K562 (cell line): ENCODE data around the gene SMARCA4. TPM values are rescaled to one million over a fixed set of nuclear protein-coding genes. Genes with fewer than 3 reads are reported as not detected.

Experiments
- CAMTA2 ChIP-seq: fragments of 250-450 bp; sonication (Bioruptor Pico); conservative IDR thresholded peaks from 2 replicates; pipeline ENCODE4 v1.5.1; 2022
- CREB1 ChIP-seq, 2 experiments: sonication (generic) in 1 of 2; formaldehyde crosslinking in 1 of 2; IDR thresholded peaks; 2 replicates each; pipeline versions ENCODE4 v1.6.1 to v1.8.0; 2012 to 2022; ENCODE audit warnings: inconsistent platforms in 1 of 2, mild to moderate bottlenecking in 1 of 2, missing genetic modification reagents in 1 of 2, moderate library complexity in 1 of 2
- DACH1 ChIP-seq: fragments of 450-650 bp; IDR thresholded peaks from 2 replicates; pipeline ENCODE4 v1.6.1; 2018; ENCODE audit not compliant: partially characterized antibody
- HMG20B ChIP-seq: fragments of 250-450 bp; sonication (Bioruptor Pico); IDR thresholded peaks from 2 replicates; pipeline ENCODE4 v1.5.0; 2021; ENCODE audit warnings: mild to moderate bottlenecking
- HOXB6 ChIP-seq: fragments of 250-450 bp; sonication (Bioruptor Pico); IDR thresholded peaks from 2 replicates; pipeline ENCODE4 v1.5.1; 2022; ENCODE audit warnings: mild to moderate bottlenecking, borderline replicate concordance
- MTA2 ChIP-seq: fragments of 450-650 bp; IDR thresholded peaks from 2 replicates; pipeline ENCODE4 v1.6.1; 2016; ENCODE audit warnings: low read depth
- PCBP2 ChIP-seq: fragments of 200-400 bp; formaldehyde crosslinking; IDR thresholded peaks from 2 replicates; pipeline ENCODE4 v1.6.1; 2018; ENCODE audit warnings: low read length, low read depth, mild to moderate bottlenecking, moderate library complexity; ENCODE audit not compliant: poor library complexity, severe bottlenecking
- POLR2G ChIP-seq: fragments of 200-400 bp; formaldehyde crosslinking; IDR thresholded peaks from 2 replicates; pipeline ENCODE4 v1.6.1; 2017; ENCODE audit warnings: low read depth, mild to moderate bottlenecking, antibody characterized with exemption, low read length, moderate library complexity
- RBM22 ChIP-seq: fragments of 200-400 bp; formaldehyde crosslinking; IDR thresholded peaks from 2 replicates; pipeline ENCODE4 v1.6.1; 2018; ENCODE audit warnings: low read length, low read depth; ENCODE audit not compliant: poor library complexity, severe bottlenecking
- RFX1 ChIP-seq: fragments of 450-650 bp; IDR thresholded peaks from 2 replicates; pipeline ENCODE4 v1.6.1; 2016; ENCODE audit warnings: mild to moderate bottlenecking, moderate library complexity
- SAFB2 ChIP-seq: fragments of 200-400 bp; formaldehyde crosslinking; IDR thresholded peaks from 2 replicates; pipeline ENCODE4 v1.6.1; 2018; ENCODE audit warnings: borderline replicate concordance, low read length, low read depth, moderate library complexity; ENCODE audit not compliant: severe bottlenecking
- U2AF2 ChIP-seq: fragments of 200-400 bp; formaldehyde crosslinking; optimal IDR thresholded peaks from 2 replicates; pipeline ENCODE3; 2017; ENCODE audit warnings: low read depth, mild to moderate bottlenecking, low read length
- ZNF121 ChIP-seq: sonication (generic); formaldehyde crosslinking; conservative IDR thresholded peaks from 2 replicates; pipeline ENCODE4 v1.8.0; 2022; ENCODE audit warnings: missing genetic modification reagents
- ZNF212 ChIP-seq: fragments of 450-650 bp; formaldehyde crosslinking; IDR thresholded peaks from 2 replicates; pipeline ENCODE4 v1.4.0; 2020; ENCODE audit warnings: mild to moderate bottlenecking
- ZNF551 ChIP-seq: fragments of 250-450 bp; sonication (Bioruptor Pico); IDR thresholded peaks from 2 replicates; pipeline ENCODE4 v1.5.0; 2021; ENCODE audit warnings: mild to moderate bottlenecking, moderate library complexity
- ZNF77 ChIP-seq: fragments of 250-450 bp; sonication (Bioruptor Pico); IDR thresholded peaks from 2 replicates; pipeline ENCODE4 v1.5.0; 2020
- polyA plus RNA-seq, 8 experiments: library from polyadenylated mRNA; depleted of rRNA in 4 of 8; stranded (reverse) in 5 of 8; unstranded in 3 of 8; fragments of >200 nt; fragmentation: Nextera tagmentation in 2 of 8; fragmentation: Illumina TruSeq in 1 of 8; extraction: Ambion mirVana in 2 of 8; extraction: Trizol in 1 of 8; gene quantifications; 2 replicates each; pipeline versions ENCODE4 v1.2.1 to v1.2.3, GENCODE V29; 2011 to 2014; ENCODE audit warnings: inconsistent platforms in 1 of 8, missing spikeins in 1 of 8
- total RNA-seq, 7 experiments: library from RNA; depleted of rRNA in 6 of 7; stranded (reverse); fragments of >200 nt in 6 of 7; fragmentation: Illumina TruSeq in 2 of 7; extraction: Trizol in 2 of 7; gene quantifications; 2 replicates each; pipeline versions ENCODE4 v1.2.1 to v1.2.3, GENCODE V29; 2011 to 2021; ENCODE audit warnings: low replicate concordance in 1 of 7
- TF ChIP-seq, protein P1 (sequence below): fragments of 450-650 bp; conservative IDR thresholded peaks from 2 replicates; pipeline ENCODE4 v1.6.1; 2016; ENCODE audit warnings: missing genetic modification characterization, low read depth, mild to moderate bottlenecking, control low read depth, missing compliant biosample characterization
- TF ChIP-seq, protein P2 (sequence below): fragments of 250-450 bp; sonication (Bioruptor Pico); IDR thresholded peaks from 2 replicates; pipeline ENCODE4 v1.5.0; 2022; ENCODE audit warnings: mild to moderate bottlenecking
- TF ChIP-seq, protein P3 (sequence below): fragments of 250-450 bp; sonication (Bioruptor Pico); IDR thresholded peaks from 2 replicates; pipeline ENCODE4 v1.8.0; 2021; ENCODE audit warnings: borderline replicate concordance, mild to moderate bottlenecking, moderate library complexity; ENCODE audit not compliant: poor library complexity, severe bottlenecking
- TF ChIP-seq, protein P4 (sequence below): fragments of 250-450 bp; sonication (Bioruptor Pico); IDR thresholded peaks from 2 replicates; pipeline ENCODE4 v1.6.1; 2021; ENCODE audit warnings: mild to moderate bottlenecking

SMARCA4 gene
- total and polyA plus RNA-seq, 9 of the 15 experiments (the other 6 are each of a cell fraction or from before 2014, with no cell fraction given) = 19.3 to 207 (median 52.1) TPM

DNA sequence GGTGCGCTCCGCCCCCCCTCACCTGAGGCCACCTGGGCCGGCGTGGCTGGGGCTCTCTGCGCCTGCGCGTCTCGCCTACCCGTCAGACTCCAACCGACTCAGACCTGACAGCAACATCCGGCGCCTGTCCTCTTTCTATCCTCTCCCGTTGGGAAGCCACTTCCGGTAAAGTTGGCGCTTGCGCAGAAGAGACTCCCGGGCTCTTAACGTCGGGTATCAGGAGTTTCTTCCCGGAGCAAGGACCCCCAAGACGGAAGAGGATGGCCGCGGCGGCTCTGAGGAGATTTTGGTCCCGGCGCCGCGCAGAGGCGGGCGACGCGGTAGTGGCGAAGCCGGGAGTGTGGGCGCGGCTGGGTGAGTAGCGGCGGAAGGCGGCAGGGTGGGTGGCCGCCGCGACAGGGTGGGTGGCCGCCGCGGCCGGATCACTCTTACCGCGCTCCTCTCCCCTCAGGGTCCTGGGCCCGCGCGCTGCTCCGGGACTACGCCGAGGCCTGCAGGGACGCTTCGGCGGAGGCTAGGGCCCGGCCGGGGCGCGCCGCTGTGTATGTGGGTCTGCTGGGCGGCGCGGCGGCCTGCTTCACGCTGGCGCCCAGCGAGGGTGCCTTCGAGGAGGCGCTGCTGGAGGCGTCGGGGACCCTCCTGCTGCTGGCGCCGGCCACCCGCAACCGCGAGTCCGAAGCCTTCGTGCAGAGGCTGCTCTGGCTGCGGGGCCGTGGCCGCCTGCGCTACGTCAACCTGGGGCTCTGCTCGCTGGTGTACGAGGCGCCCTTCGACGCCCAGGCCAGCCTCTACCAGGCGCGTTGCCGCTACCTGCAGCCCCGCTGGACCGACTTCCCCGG is 32.0 kb upstream of the SMARCA4 start, which contains the start of the genes TIMM29 and YIPF2 (continued):
- TF ChIP-seq, protein P1, sequence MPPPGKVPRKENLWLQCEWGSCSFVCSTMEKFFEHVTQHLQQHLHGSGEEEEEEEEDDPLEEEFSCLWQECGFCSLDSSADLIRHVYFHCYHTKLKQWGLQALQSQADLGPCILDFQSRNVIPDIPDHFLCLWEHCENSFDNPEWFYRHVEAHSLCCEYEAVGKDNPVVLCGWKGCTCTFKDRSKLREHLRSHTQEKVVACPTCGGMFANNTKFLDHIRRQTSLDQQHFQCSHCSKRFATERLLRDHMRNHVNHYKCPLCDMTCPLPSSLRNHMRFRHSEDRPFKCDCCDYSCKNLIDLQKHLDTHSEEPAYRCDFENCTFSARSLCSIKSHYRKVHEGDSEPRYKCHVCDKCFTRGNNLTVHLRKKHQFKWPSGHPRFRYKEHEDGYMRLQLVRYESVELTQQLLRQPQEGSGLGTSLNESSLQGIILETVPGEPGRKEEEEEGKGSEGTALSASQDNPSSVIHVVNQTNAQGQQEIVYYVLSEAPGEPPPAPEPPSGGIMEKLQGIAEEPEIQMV (tag) = no peak
- TF ChIP-seq ZNF77 = no peak
- no peak for TF ChIP-seq HOXB6 (CRISPR knock-in tag)
- TF ChIP-seq MTA2 = no peak
- no peak for TF ChIP-seq RFX1
- TF ChIP-seq, protein P2, sequence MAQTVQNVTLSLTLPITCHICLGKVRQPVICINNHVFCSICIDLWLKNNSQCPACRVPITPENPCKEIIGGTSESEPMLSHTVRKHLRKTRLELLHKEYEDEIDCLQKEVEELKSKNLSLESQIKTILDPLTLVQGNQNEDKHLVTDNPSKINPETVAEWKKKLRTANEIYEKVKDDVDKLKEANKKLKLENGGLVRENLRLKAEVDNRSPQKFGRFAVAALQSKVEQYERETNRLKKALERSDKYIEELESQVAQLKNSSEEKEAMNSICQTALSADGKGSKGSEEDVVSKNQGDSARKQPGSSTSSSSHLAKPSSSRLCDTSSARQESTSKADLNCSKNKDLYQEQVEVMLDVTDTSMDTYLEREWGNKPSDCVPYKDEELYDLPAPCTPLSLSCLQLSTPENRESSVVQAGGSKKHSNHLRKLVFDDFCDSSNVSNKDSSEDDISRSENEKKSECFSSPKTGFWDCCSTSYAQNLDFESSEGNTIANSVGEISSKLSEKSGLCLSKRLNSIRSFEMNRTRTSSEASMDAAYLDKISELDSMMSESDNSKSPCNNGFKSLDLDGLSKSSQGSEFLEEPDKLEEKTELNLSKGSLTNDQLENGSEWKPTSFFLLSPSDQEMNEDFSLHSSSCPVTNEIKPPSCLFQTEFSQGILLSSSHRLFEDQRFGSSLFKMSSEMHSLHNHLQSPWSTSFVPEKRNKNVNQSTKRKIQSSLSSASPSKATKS (CRISPR knock-in tag) = no peak
- TF ChIP-seq, protein P3, sequence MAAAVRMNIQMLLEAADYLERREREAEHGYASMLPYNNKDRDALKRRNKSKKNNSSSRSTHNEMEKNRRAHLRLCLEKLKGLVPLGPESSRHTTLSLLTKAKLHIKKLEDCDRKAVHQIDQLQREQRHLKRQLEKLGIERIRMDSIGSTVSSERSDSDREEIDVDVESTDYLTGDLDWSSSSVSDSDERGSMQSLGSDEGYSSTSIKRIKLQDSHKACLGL = no peak
- TF ChIP-seq U2AF2 = no peak
- TF ChIP-seq ZNF212 = no peak
- TF ChIP-seq CREB1 (IDR thresholded peaks at IDR 0.05) = peak; percentile 91
- TF ChIP-seq CREB1 (CRISPR knock-in tag; IDR thresholded peaks at IDR 0.05) = peak; percentile 84
- TF ChIP-seq, protein P4, sequence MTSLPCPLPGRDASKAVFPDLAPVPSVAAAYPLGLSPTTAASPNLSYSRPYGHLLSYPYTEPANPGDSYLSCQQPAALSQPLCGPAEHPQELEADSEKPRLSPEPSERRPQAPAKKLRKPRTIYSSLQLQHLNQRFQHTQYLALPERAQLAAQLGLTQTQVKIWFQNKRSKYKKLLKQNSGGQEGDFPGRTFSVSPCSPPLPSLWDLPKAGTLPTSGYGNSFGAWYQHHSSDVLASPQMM = no peak
- TF ChIP-seq POLR2G = peak; percentile 91
- TF ChIP-seq HMG20B (CRISPR knock-in tag) = no peak
- no peak for TF ChIP-seq DACH1
- no peak for TF ChIP-seq CAMTA2 (CRISPR knock-in tag)
- TF ChIP-seq PCBP2 = no peak
- TF ChIP-seq ZNF121 = no peak
- peak; percentile 18 for TF ChIP-seq RBM22
- TF ChIP-seq ZNF551 = no peak
- TF ChIP-seq SAFB2 = no peak
